Right lobe of liver (tissue), 4 donors: Measurements from ENCODE around the gene RAB36.

Experiments
- CTCF ChIP-seq, 4 donors: fragments of 200-600 bp in 3 of 4; fragments of 450-650 bp in 1 of 4; IDR thresholded peaks; one replicate each; pipeline versions ENCODE4 v1.5.1 to v1.8.0; 2016 to 2022; ENCODE audit warnings: antibody characterized with exemption in 4 of 4, mild to moderate bottlenecking in 2 of 4
- POLR2A ChIP-seq: fragments of 450-650 bp; IDR thresholded peaks from one replicate; pipeline ENCODE4 v1.6.1; 2017; ENCODE audit warnings: antibody characterized with exemption, mild to moderate bottlenecking
- donor health status: DM: no; HTN: no; CAD: no.
- donor health status: DM: no; HTN: no; CAD: no.
- donor health status: DM: no; HTN: yes; CAD: no.

GRCh38 chr22:23204541-23205157 lies 59.4 kb downstream of the RAB36 start:
- TF ChIP-seq CTCF (IDR thresholded peaks at IDR 0.05) (peak in 2 of 4 donors; percentile 16 to 53), POLR2A (no peak)
